IPS-15b (cell line): Measurements from ENCODE around the gene SRRM3.
"Not testable (repeated sequence)": the region's sequence is repeated elsewhere in the genome, so short reads cannot be mapped to it uniquely, and the experiment has no call there.

Source experiments
- H3K27me3 ChIP-seq: one replicate; pipeline ENCODE4 v1.6.1; 2013; ENCODE audit warnings: low read length; ENCODE audit not compliant: control insufficient read depth, insufficient read depth
- H3K36me3 ChIP-seq: one replicate; pipeline ENCODE4 v1.6.1; 2013; ENCODE audit warnings: low read length; ENCODE audit not compliant: control insufficient read depth, insufficient read depth
- H3K4me1 ChIP-seq: one replicate; pipeline ENCODE4 v1.6.1; 2013; ENCODE audit warnings: mild to moderate bottlenecking, low read length; ENCODE audit not compliant: control insufficient read depth, insufficient read depth
- H3K4me3 ChIP-seq: one replicate; pipeline ENCODE4 v1.5.1; 2013; ENCODE audit warnings: low read depth, low read length
- H3K9ac ChIP-seq: one replicate; pipeline ENCODE4 v1.6.1; 2013; ENCODE audit warnings: low read depth, mild to moderate bottlenecking, low read length
- H3K9me3 ChIP-seq: one replicate; pipeline ENCODE4 v1.6.1; 2013; ENCODE audit warnings: mild to moderate bottlenecking, low read length; ENCODE audit not compliant: control insufficient read depth, insufficient read depth

SRRM3 gene

DNA sequence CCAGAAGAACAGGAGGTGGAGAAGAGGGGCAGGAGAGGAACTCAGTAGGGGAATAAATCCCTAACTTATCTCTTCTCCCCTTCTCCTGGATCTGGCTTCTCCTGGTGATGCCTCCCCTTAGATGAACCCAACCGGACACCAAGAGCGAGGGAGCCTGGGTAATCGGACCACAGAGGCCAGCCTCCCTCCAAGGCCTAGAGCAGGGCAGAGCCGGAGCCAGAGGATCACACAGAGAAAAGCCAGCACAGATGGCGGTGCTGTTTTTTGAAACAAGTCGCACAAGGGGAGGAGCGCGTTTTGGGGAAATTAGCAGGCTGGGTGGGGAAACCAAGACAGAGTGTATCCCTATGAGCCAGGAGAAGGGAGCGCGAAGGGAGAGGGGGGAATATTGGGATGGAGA, 4.9 kb upstream of the SRRM3 start:
- Histone ChIP-seq H3K36me3 (no peaks in the 10 kb centered on the region), H3K4me3 (no peak overlapping the region), H3K9me3 (no peaks in the 10 kb centered on the region), H3K9ac (no peak overlapping the region), H3K27me3 (no peaks in the 10 kb centered on the region), H3K4me1 (peaks cover 11% of the 10 kb centered on the region)

DNA sequence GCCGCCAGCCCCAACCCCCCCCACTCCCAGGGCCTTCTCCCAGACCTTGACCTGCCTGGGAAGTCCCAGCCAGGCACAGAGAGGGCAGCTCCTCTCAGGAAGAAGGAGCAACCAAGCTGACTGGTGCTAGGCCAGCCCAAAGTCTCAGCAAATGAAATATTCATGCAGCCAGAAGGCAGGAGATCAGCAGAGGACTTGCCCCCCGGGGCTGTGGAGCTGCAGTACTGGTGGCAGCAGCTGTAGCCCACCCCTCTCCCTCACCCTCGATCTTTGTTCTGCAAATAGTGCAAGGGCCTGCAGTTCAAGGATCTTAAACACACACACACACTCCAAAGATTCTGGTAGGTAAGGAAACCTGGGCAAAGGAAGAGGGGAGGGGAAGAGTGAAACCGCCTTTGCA, 3.5 kb upstream of the SRRM3 start:
- Histone ChIP-seq H3K36me3 (no peaks in the 10 kb centered on the region), H3K9ac (no peak overlapping the region), H3K4me1 (peaks cover 13% of the 10 kb centered on the region), H3K27me3 (no peaks in the 10 kb centered on the region), H3K9me3 (no peaks in the 10 kb centered on the region), H3K4me3 (no peak overlapping the region)

DNA sequence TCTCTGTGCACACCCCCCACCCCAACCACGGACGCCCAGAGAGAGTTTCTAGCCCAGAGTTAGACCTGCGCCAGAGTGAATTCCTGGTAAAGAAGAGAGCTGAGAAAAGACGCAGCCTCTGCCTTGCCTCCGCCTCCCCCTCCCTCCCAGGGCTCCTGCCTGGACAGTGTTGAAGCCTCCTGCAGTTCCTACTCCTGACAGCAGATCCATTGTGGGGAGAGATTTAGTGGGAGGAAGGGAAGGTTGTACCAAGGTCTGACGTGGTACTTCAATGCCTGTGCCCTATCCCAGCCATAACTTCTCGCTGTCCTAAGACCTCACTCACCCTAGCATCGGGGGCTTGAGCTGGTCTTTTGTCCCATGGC, 952 bp downstream of the SRRM3 start:
- Histone ChIP-seq H3K4me1 (peaks cover 8% of the 10 kb centered on the region), H3K4me3 (peak overlapping the region; percentile 46), H3K27me3 (peaks cover 3% of the 10 kb centered on the region), H3K36me3 (no peaks in the 10 kb centered on the region), H3K9me3 (no peaks in the 10 kb centered on the region), H3K9ac (no peak overlapping the region)

DNA sequence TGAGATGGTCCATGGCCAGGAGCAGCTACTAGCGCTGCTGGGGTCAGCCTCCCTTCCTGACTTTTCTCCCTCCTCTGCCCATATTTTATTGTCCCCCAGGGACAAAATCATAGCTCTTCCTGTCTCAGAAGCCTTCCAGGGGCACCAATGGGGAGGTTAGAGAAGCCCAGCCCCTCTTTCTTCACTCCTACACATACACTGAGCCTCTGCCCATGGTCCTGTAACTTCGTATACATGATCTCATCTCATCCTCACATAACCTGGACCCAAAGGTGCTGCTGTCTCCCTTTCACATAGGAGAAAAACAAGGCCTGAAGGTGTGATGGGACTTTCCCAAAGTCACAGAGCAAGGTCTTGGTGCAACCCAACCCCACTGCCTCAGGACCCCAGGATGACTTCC, 2.5 kb downstream of the SRRM3 start:
- H3K9me3 ChIP-seq, result no peaks in the 10 kb centered on the region
- peaks cover 3% of the 10 kb centered on the region for H3K27me3 ChIP-seq
- H3K4me1 ChIP-seq, result peaks cover 8% of the 10 kb centered on the region
- no peak overlapping the region for H3K4me3 ChIP-seq
- H3K36me3 ChIP-seq, result no peaks in the 10 kb centered on the region
- H3K9ac ChIP-seq, result no peak overlapping the region

DNA sequence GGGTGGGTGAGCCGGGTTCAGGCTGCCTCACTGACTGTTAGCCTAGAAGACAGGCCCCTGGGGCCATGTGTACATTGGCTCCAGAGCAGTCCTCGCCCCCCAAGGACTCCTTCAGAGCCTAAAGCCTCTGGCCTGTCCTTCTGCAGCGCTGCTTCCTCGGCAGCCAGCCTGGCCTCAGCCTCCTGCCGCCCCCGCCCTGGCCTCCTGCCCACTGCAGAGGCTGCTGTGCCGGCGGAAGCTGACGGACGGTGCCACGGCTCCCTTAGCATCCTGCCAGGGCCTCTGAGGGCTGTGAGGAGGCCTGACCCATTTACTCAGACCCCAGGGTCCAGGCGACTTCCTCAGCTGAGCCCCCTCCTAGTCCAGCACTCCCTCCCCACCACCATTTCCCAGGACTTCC, 4.9 kb downstream of the SRRM3 start:
- H3K4me3 ChIP-seq, result no peak overlapping the region
- no peak overlapping the region for H3K9ac ChIP-seq
- H3K27me3 ChIP-seq, result peaks cover 3% of the 10 kb centered on the region
- no peaks in the 10 kb centered on the region for H3K9me3 ChIP-seq
- H3K36me3 ChIP-seq, result no peaks in the 10 kb centered on the region
- peaks cover 2% of the 10 kb centered on the region for H3K4me1 ChIP-seq

DNA sequence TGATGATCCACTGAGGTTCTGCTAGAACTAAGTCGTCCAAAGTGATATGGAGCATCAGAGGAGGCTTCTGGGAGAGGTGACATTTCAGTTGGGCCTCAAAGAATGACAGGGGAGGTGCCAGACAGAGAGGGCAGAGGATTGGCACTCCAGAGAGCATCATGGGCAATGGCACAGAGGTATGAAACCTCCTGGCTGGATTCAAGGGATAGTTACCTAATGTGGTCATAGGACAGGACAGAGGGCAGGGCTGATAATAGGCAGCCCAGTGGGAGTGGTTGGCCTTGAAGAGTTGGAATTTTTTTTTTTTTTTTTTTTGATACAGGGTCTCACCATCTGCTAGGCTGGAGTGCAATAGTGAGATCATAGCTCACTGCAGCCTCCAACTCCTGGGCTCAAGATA, 7.6 kb downstream of the SRRM3 start:
- Histone ChIP-seq H3K4me1 (no peaks in the 10 kb centered on the region), H3K36me3 (no peaks in the 10 kb centered on the region), H3K9ac (no peak overlapping the region), H3K9me3 (no peaks in the 10 kb centered on the region), H3K4me3 (no peak overlapping the region), H3K27me3 (no peaks in the 10 kb centered on the region)

DNA sequence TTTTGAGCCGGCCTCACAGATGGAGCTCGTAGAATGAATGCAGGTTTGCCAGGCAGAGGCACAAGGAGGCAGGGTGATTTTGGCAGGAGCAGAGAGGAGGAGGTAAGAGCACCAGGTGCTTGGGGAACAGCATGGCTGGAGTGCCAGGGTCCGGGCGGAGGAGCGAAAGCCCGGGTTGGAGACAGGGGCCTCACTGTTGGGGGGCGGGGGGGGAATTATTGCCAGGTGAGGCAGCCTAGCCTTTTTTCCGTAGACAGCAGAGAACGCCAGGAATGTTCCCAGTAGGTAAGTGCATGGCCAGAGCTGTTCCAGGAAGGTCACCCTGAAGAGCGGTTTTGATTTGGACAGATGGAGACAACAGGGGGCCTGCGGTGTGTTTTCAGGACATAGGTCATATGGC, 9.5 kb downstream of the SRRM3 start:
- no peaks in the 10 kb centered on the region for H3K4me1 ChIP-seq
- no peak overlapping the region for H3K4me3 ChIP-seq
- no peaks in the 10 kb centered on the region for H3K9me3 ChIP-seq
- H3K27me3 ChIP-seq, result no peaks in the 10 kb centered on the region
- H3K9ac ChIP-seq, result no peak overlapping the region
- no peaks in the 10 kb centered on the region for H3K36me3 ChIP-seq

DNA sequence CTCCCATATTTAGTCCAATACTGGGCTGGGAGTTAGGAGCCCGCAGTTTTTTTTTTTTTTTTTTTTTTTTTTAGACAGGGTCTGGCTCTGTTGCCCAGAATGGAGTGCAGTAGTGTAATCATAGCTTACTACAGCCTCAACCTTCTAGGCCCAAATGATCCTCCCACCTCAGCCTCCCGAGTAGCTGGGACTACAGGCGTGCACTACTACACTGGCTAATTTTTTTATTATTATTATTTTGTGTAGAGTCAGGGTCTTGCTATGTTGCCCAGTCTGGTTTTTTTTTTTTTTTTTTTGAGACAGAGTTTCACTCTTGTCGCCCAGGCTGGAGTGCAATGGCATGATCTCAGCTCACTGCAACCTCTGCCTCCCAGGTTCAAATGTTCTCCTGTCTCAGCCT, 13.7 kb downstream of the SRRM3 start:
- not testable (repeated sequence) for H3K9ac ChIP-seq, H3K27me3 ChIP-seq, H3K9me3 ChIP-seq, H3K4me3 ChIP-seq, H3K36me3 ChIP-seq
- peaks cover 17% of the 10 kb centered on the region for H3K4me1 ChIP-seq

DNA sequence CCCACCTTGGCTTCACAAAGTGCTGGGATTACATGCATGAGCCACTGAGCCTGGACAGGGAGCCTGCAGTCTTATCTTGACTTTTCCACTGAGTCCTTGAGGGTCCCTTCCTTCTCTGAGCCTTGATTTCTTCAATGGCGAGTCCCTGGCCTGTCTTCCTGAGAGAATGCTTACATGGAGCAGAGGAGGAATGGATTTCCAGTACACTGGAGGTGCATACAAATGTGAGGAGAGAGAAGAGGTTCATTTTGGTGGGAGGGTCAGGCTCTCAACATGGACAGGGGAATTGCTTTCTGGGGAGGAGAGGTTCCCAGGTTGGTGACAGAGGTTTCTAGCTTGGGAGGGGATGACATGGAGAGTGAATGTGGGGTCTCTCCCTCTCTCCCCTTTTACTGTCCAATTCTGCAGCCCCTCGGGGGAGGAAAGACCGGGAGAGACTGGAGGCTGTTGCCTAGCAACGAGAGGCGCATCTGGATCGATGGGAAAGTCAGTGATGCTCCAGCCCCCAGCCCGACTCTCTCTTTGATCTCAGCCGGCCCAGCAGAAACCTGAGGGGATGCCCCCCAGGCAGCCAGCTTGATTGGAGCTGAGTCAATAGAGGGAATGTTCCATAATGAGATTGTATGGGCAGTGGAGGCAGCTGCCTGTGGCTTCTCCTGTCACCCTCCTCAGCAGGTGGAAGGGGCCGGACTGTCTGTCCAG, 14.8 kb downstream of the SRRM3 start:
- Histone ChIP-seq H3K27me3 (no peaks in the 10 kb centered on the region), H3K9me3 (no peaks in the 10 kb centered on the region), H3K4me1 (peaks cover 18% of the 10 kb centered on the region), H3K4me3 (no peak overlapping the region), H3K9ac (no peak overlapping the region), H3K36me3 (no peaks in the 10 kb centered on the region)

DNA sequence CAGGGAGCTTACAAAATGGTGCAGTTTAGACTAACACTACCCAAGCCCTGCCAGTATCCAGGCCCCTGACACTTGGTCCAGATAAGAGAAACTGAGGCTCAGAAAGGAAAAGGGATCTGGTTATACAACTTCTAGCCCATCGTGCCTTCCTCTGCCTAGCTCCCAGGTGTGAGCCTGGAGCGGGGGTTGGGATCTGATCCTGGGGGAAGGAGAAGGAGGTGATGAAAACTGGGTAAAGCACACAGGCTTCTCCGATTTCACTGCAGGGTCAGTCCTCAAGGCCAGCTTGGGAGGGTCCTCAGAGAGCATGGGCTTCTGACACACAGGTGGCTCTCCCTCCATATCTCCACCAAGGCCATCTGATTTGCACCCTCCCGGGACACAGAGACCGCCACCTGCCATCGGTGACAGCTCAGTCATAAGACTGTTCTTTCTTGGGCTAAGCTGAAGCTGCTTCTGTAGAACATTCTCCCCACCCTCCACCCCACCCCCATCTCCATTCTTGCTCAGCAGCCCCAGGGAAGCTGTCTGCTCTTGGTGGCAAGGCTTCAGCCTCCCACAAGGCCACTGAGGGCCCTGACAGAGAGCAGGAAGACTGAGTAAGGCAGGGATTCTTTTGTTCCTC, 16.4 kb downstream of the SRRM3 start:
- Histone ChIP-seq H3K4me1 (peaks cover 22% of the 10 kb centered on the region), H3K4me3 (no peak overlapping the region), H3K9me3 (no peaks in the 10 kb centered on the region), H3K36me3 (no peaks in the 10 kb centered on the region), H3K9ac (no peak overlapping the region), H3K27me3 (no peaks in the 10 kb centered on the region)

DNA sequence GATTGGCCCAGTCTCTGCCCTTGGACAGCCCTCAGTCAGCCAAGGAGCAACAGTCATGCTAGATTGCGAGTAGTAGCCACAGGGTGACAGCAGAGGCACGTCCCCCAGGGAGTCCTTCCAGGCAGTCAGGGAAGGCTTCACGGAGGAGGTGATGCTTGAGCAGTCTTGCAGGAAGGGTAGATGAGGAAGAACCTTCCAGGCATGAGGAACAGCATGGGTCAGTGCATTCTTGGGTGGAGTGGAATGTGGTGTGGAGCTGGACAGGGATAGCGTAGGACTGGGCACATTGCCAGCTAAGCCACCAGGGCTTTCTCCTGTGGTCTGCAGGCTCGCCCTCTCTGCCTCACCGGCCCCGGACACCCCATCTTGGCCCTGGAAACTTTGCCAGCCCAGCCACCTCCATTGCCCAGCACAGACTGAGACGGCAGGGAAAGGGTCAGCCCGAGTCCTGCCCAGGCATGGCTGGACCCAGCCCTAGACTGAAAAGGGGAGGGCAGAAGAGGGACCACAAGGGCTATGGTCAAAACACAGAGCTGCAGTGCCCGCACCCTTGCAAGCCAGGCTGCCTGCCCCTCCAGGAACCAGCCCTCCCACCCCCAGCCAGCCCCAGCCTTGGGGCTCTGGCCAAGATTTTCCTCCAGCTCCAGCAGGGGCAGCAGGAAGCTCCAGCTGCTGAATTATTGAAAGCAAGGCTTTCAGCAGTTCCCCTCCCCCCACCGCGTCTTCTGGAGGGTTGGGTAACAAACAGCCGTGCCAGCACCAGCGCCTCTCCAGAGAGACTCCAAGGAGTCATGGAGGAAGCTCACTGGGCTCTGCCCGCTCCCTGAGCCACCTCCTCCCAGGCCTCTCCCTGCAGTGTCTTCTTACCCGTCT, 18.7 kb downstream of the SRRM3 start:
- Histone ChIP-seq H3K9ac (no peak overlapping the region), H3K4me1 (peaks cover 33% of the 10 kb centered on the region), H3K9me3 (no peaks in the 10 kb centered on the region), H3K27me3 (no peaks in the 10 kb centered on the region), H3K36me3 (no peaks in the 10 kb centered on the region), H3K4me3 (peak overlapping the region; percentile 2)

DNA sequence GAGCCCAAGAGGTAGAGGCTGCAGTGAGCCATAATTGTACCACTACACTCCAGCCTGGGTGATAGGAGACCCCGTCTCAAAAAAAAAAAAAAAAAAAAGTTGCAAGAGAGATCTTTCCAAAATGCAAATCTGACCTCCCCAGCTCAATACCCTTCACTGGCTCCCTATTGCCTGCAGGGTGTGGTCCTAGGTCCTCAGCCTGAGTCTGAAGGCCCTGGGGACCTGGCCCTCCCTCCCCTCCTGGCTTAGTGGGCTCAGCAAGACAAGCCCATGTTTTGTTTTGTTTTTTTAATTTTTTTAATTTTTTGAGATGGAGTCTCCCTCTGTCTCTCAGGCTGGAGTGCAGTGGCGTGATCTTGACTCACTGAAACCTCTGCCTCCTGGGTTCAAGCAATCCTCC, 20.6 kb downstream of the SRRM3 start:
- Histone ChIP-seq H3K27me3 (no peaks in the 10 kb centered on the region), H3K4me1 (peaks cover 33% of the 10 kb centered on the region), H3K4me3 (no peak overlapping the region), H3K9ac (no peak overlapping the region), H3K9me3 (no peaks in the 10 kb centered on the region), H3K36me3 (no peaks in the 10 kb centered on the region)
